Psoas muscle (tissue), 8 donors: ENCODE data around the gene C12orf56. TPM values are rescaled to one million over a fixed set of nuclear protein-coding genes. Genes with fewer than 3 reads are reported as not detected.

ENCODE experiments used
- ATAC-seq, 4 donors: fragments of 200-7000 bp; cut with Tn5 transposase; one replicate each; pipeline ENCODE4 v1.9.1; 2020; ENCODE audit warnings: moderate library complexity in 3 of 4, mild to moderate bottlenecking in 2 of 4
- DNase-seq, 2 donors: peaks; one replicate each; pipeline ENCODE4 v3.0.0-alpha.2; 2020
- H3K27ac ChIP-seq: fragments of 200-600 bp; one replicate; pipeline ENCODE4 v1.8.0; 2022
- H3K27me3 ChIP-seq, 3 donors: fragments of 200-600 bp in 1 of 3; one replicate each; pipeline versions ENCODE4 v1.6.1 to v1.8.0; 2013 to 2022; ENCODE audit warnings: low read length in 2 of 3, mild to moderate bottlenecking in 2 of 3, moderate library complexity in 1 of 3; ENCODE audit not compliant: insufficient read depth in 3 of 3
- H3K36me3 ChIP-seq, 2 donors: fragments of 200-600 bp in 1 of 2; one replicate each; pipeline versions ENCODE4 v1.6.1 to v1.8.0; 2013 to 2022; ENCODE audit warnings: low read depth in 1 of 2, mild to moderate bottlenecking in 1 of 2, moderate library complexity in 1 of 2; ENCODE audit not compliant: insufficient read depth in 1 of 2
- H3K4me1 ChIP-seq: fragments of 200-600 bp; one replicate; pipeline ENCODE4 v1.8.0; 2022
- H3K4me3 ChIP-seq: fragments of 200-600 bp; one replicate; pipeline ENCODE4 v1.8.0; 2022; ENCODE audit warnings: mild to moderate bottlenecking
- H3K9me3 ChIP-seq: fragments of 200-600 bp; one replicate; pipeline ENCODE4 v1.8.0; 2022
- CTCF ChIP-seq: fragments of 200-600 bp; IDR thresholded peaks from one replicate; pipeline ENCODE4 v1.8.0; 2022; ENCODE audit warnings: antibody characterized with exemption
- whole genome bisulfite sequencing, 3 donors: extraction: QIAGEN DNeasy Blood & Tissue Kit; methylation state at CpG; one replicate each; pipeline versions ENCODE4 v1.1.6 to v1.1.7; 2013; 5-methylcytosine and 5-hydroxymethylcytosine counted together
- intact Hi-C, 2 donors: fragments of 100-400 bp; cut with DNase I; formaldehyde crosslinking; loops; one replicate each; pipeline versions ENCODE4 v1.11.0 to v1.14.2; 2022
- polyA plus RNA-seq, 3 donors: library from polyadenylated mRNA; stranded (reverse); fragments of 200-250 nt; gene quantifications; one replicate each; pipeline ENCODE4 v1.2.3, GENCODE V29; 2013
- total RNA-seq, 4 donors: library from RNA; stranded (reverse); fragmentation: NEBNext Ultra II Directional in 2 of 4; extraction: Animal tissue kit (Norgen Biotek cat#: 25700) in 2 of 4; gene quantifications; one replicate each; pipeline versions ENCODE4 v1.2.1 to v1.2.4, GENCODE V29; 2021 to 2023
- donor health status: healthy with polysubstance abuse.
- donor health status: DM: no; HTN: no; CAD: no; lungs with moderate emphysema.
- donor health status: Bipolar disorder and iron deficiency.
- donor health status: healthy.
- donor health status: DM: yes; HTN: yes; CAD: no.
- donor health status: DM: no; HTN: no; CAD: no.
- donor health status: DM: no; HTN: no; CAD: no.
- donor health status: DM: yes; HTN: yes; CAD: no.

C12orf56 gene
- total and polyA plus RNA-seq, 7 donors, result 0.09 TPM; not detected in 6

GRCh38 chr12:64395739-64396138, 5.2 kb upstream of the C12orf56 start:
- H3K4me1 ChIP-seq, result no peaks in the 10 kb centered on the region
- H3K27ac ChIP-seq, result no peak overlapping the region
- DNase-seq, result no peak
- intact Hi-C loops, result loop anchor here in 1 of 2 donors (10.0 kb wide), 1 partner anchor 561 kb away; no protein-coding TSS in a partner anchor
- no peaks in the 10 kb centered on the region for H3K9me3 ChIP-seq
- no peak for ATAC-seq
- TF ChIP-seq CTCF, result no peak
- H3K36me3 ChIP-seq, result no peaks in the 10 kb centered on the region
- no peak overlapping the region for H3K4me3 ChIP-seq
- H3K27me3 ChIP-seq, result peaks cover 0 to 19% (median 0%) of the 10 kb centered on the region in 3 donors
- 53 to 56% (median 55%) methylated on average over 2 of the region's 2 CpGs for WGBS, 3 donors

GRCh38 chr12:64392221-64392620, 1.7 kb upstream of the C12orf56 start:
- H3K4me3 ChIP-seq, result no peak overlapping the region
- no peaks in the 10 kb centered on the region for H3K9me3 ChIP-seq
- no peak for ATAC-seq
- 73 to 95% (median 90%) methylated on average over 3 of the region's 3 CpGs for WGBS, 3 donors
- peaks cover 0 to 30% (median 6%) of the 10 kb centered on the region in 3 donors for H3K27me3 ChIP-seq
- no peaks in the 10 kb centered on the region for H3K4me1 ChIP-seq
- no peak for TF ChIP-seq CTCF
- H3K27ac ChIP-seq, result no peak overlapping the region
- no peaks in the 10 kb centered on the region for H3K36me3 ChIP-seq
- intact Hi-C loops, result loop anchor here in 1 of 2 donors (10.0 kb wide), 1 partner anchor 557 kb away; no protein-coding TSS in a partner anchor
- DNase-seq, result no peak

- no peaks in the 10 kb centered on the region for H3K4me1 ChIP-seq
- H3K9me3 ChIP-seq, result no peaks in the 10 kb centered on the region
- H3K27ac ChIP-seq, result no peak overlapping the region
- DNase-seq (no peak), ATAC-seq (no peak)
- 80% methylated on average over 18 of the region's 18 CpGs for WGBS, 3 donors
- no peak for TF ChIP-seq CTCF
- intact Hi-C loops, result no loop called here
- H3K4me3 ChIP-seq, result no peak overlapping the region
- H3K36me3 ChIP-seq, result no peaks in the 10 kb centered on the region
- peaks cover 0 to 30% (median 6%) of the 10 kb centered on the region in 3 donors for H3K27me3 ChIP-seq
Observed at GRCh38 chr12:64389154-64389553, 1.4 kb downstream of the C12orf56 start.

- Histone ChIP-seq H3K27ac (no peak overlapping the region), H3K4me3 (no peak overlapping the region), H3K9me3 (no peaks in the 10 kb centered on the region), H3K4me1 (no peaks in the 10 kb centered on the region), H3K36me3 (no peaks in the 10 kb centered on the region), H3K27me3 (peaks cover 0 to 26% (median 6%) of the 10 kb centered on the region in 3 donors)
- DNase-seq (no peak), ATAC-seq (no peak)
- WGBS, 3 donors, result 84 to 90% (median 88%) methylated on average over 6 of the region's 6 CpGs
- TF ChIP-seq CTCF, result no peak
- intact Hi-C loops, result no loop called here
Observed at GRCh38 chr12:64387197-64387816, 3.3 kb downstream of the C12orf56 start.

- no peaks in the 10 kb centered on the region for H3K4me1 ChIP-seq
- H3K36me3 ChIP-seq, result no peaks in the 10 kb centered on the region
- TF ChIP-seq CTCF, result no peak
- intact Hi-C loops, result no loop called here
- H3K9me3 ChIP-seq, result no peaks in the 10 kb centered on the region
- H3K4me3 ChIP-seq, result no peak overlapping the region
- DNase-seq, result no peak
- 32 to 64% (median 54%) methylated on average over 2 of the region's 2 CpGs for WGBS, 3 donors
- peaks cover 0 to 8% (median 6%) of the 10 kb centered on the region in 3 donors for H3K27me3 ChIP-seq
- ATAC-seq, result no peak
- H3K27ac ChIP-seq, result no peak overlapping the region
Observed at GRCh38 chr12:64385468-64385867, 5.1 kb downstream of the C12orf56 start.
